COLO668 (cell line): ENCODE results near the gene ABHD13.
"Not testable (repeated sequence)": the region's sequence is repeated elsewhere in the genome, so short reads cannot be mapped to it uniquely, and the experiment has no call there.

Experiments used
- DNase-seq: peaks from one replicate; lab custom pipeline; 2025; ENCODE audit not compliant: unreplicated experiment; lab: John Stamatoyannopoulos, UW

Gene ABHD13

DNA sequence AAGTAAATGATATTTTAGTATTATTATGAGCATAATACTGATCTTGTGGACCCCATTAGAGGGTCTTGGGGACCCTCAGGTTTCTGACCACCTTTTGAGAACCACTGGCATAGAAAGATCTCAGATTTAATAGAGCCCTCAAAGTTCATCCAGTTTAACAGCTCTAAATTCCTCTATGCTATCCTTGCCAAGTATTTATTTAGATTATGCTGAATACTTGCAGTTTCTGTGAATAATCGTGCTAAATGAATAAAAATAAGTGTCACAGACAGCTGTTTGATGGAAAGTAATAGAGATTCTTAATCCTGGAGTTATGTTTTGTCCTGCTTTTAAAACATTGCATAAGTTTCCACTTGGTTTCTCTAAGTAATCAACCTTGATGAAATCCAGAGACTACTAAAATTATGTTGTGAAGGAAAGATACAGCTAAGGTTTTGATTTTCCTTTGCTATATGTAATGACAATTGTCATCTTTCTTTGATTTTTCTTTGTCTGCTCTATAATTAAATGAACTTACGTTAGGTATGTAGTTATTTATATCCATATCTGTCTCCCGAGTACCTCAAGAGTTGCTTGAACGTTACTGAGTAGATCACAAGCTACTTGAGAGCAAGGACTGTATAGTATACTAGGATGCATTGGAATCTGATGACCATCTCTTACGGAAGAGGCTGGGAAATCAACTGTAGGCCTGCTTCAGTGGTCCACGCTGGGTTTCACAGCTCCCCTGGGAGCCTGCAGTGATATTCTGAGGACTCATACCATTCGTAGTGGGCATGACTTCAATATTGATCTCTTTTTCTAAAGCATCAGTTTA, 5.7 kb downstream of the ABHD13 start:
- DNase-seq = no peak

DNA sequence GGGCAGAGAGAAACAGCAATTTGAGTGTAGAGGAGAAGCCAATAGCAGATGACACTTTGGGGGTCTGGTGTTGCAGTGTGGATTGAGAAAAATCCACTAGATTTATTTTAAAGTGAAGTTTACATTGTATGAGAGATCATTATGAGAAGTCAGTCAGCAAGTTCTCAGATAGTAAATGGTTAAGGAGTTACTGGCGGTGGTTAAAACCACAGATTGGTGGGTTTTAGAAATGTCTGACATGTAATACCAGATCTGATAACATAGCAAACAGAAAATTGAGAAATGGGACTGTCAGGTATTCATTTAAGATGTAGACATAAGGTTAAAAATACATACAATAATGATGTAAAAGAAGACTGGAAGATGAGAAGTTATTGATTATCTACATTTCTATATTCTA, 7.2 kb downstream of the ABHD13 start:
- DNase-seq = no peak

GRCh38 chr13:108226184-108226583, 8.0 kb downstream of the ABHD13 start:
- peak; percentile 35 for DNase-seq

DNA sequence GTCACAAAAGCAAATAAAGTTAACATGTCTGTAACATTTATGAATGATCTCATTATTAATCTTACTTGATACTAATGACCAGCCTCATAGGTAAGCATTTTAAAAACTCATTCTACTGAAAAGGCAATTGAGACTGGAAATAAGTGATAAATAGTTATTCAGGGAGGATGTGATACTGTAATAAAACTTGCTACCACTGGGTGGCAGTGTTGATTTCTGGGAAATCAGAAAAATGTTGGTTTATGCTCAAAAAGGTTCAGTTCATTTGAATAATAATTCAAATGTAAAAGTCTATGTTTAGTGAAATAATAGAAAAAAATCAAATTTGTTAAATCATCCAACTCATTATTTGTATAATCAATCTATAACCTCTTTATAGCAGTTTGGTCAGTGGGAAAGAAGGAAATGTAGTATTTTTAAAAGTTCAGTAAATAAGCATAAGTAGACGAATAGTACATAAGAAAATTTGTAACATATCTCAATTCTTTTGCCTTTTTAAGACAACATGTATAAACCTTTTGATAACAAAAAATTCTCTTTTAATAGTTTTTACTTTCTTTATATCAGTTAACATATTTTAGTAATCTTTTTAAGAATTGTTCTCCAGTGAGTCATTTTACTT, 9.6 kb downstream of the ABHD13 start:
- DNase-seq = peak; percentile 23

DNA sequence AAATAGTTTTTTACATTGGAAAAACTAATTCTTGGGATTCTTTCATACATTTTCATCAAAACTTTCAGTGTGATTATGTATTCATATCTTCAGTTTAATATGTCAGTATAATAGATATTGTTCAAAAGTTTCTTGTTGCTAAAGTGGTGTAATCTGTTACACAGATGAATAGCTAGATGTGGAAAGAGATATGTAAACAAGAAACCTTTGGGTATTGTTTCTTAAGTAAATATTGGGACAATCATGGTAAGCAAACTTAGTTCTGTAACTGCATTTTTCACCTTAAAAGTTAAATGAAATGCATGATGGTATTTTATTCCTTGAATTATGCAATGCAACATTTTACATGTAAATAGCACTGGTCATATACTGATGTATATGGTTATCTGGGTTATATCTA, 12.2 kb downstream of the ABHD13 start:
- DNase-seq = no peak

DNA sequence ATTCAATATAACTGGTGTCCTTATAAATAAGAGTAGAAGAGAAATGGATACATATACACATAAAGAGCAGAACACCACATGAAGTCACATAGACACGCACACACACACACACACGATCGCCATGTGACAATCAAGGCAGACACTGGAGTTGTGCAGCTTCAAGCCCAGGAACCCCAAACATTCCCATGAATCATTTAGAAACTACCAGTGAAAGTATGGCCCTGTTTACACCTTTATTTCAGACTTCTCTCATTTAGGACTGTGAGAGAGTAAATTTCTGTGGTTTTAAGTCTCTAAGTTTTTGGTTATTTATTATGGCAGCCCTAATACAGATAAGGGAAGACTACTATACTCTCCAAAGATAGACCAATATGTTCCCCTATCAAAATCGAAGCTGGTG, 31.0 kb downstream of the ABHD13 start:
- DNase-seq = no peak

DNA sequence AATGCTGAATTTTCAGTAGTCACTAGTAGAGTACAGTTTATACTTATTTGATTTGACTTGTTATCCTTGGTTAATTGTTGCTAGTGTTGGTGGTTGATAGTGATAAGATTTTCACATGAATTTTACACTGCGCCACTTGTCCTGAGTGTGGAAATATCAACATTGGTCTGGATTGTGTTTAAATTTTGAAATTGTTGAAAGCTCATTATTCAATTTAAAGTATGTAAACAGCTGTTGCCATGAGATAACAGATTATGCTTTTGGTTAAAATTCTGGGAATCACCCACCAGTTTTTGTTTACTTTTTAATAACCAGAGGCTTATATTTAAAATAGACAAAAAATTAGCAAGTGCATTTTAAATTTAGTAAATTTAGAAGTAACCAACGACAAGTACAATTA, 39.1 kb downstream of the ABHD13 start:
- no peak for DNase-seq

GRCh38 chr13:108263621-108264355, 45.6 kb downstream of the ABHD13 start:
- DNase-seq = no peak

DNA sequence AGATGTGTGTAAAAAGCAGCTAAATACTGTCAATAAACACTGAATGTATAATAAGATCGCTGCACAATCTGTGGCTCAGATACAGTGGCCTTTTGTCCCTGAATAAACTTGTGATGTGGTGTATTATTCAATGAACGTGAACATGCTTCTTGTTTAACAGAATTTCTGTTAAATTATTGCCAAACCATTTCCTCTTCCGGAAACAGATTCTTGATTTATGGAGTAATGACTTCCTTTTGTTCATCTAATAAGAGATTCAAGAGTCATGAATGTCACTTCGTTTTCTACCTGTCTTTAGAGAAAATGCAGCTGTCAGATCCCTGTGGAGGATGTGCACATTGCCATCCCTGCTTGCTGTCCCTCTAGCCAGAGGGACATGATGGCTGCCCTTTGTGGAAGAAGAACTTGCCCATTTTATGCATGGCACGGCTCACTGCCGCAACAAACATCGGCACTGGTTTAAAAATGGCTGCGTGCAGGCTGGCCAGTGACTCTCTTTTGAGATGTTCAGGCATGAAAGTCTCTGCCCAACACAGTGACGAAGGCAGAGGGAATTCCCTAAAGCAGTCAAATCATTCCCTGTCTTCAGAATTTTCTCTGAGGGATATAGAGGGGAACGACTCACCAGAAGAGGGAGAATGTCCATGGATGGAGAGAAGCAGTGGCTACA, 48.3 kb downstream of the ABHD13 start:
- no peak for DNase-seq

- no peak for DNase-seq
These were observed 49.2 kb downstream of the ABHD13 start for GRCh38 chr13:108267347-108267746.

DNA sequence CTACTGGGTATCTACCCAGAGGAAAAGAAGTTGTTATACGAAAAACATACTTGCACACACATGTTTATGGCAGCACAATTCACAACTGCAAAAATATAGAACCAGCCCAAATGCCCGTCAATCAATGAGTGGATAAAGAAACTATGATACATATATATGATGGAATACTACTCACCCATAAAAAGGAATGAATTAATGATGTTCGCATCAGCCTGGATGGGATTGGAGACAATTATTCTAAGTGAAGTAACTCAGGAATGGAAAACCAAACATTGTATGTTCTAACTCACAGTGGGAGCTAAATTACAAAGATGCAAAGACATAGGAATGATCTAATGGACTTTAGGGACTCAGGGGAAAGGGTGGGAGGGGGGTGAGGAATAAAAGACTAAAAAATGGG, 49.7 kb downstream of the ABHD13 start:
- not testable (repeated sequence) for DNase-seq

- DNase-seq = no peak
These were observed 50.4 kb downstream of the ABHD13 start for GRCh38 chr13:108268466-108269112.

DNA sequence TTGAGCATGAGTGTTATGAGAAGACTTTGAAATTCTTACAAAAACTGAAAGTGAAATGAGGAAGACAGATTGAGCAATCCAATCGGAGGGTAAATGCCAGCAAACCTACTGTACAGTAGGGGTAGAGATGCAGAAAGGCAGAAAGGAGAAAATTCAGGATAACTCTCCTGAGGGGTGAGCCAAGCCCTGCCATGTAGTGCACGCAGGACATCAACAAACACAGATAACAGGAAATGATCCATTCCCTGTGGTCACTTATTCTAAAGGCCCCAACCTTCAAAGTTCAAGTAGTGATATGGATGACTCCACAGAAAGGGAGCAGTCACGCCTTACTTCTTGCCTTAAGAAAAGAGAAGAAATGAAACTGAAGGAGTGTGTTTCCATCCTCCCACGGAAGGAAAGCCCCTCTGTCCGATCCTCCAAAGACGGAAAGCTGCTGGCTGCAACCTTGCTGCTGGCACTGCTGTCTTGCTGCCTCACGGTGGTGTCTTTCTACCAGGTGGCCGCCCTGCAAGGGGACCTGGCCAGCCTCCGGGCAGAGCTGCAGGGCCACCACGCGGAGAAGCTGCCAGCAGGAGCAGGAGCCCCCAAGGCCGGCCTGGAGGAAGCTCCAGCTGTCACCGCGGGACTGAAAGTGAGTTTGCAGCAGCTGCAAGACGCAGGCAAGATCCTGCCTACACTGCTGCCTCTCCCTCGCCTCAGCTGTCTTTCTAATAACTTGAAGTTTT, 51.6 kb downstream of the ABHD13 start, which contains the start of gene TNFSF13B:
TSS of gene TNFSF13B (plus strand) at position 118 of the 728 bp plus-strand sequence. CDS start at position 296, 178 bp downstream.
- DNase-seq = no peak

GRCh38 chr13:108270442-108270841, 52.2 kb downstream of the ABHD13 start:
- no peak for DNase-seq

DNA sequence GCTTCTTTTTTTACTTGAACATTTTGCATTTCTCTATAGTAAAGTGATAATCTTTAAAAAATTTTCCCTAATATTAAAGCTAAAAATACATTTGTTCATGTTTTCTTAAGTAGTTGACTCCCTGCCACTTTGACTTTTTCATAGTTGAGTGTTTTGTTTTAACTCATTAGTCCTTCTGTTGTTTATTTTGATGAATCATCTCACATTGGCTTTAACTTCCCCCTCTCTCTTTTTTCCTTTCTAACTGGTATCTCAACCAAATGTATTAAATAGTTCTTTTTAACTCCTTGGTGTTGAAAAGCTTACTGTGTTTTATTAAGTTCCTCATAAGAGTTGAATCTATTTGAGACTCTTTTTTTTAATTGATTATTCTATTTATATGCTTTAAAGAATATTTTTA, 54.1 kb downstream of the ABHD13 start:
- DNase-seq = no peak

DNA sequence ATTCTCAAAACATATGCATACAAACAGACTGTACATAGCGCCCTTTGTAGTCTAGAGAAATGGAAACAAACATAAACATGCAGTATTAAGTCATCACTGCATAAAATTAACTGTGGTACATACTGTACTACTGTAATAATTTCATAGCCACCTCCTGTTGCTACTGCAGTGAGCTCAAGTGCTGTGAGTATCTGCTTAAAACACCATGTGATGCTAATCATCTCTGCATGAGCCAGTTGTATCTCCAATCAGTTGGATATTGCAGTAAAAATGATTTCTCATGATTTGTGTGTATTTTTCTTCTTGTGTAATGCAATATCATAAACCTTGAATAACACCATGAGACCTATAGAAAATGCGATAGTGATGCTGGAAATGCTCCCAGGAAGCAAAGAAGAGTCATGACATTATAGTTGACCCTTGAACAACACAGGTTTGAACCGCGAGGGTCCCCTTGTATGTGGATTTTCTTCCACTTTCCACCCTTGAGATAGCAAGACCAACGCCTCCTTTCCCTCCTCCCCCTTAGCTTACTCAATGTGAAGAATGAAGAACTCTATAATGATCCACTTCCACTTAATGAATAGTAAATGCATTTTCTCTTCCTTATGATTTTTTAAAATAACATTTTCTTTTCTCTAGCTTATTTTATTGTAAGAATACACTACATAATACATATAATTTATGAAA, 55.4 kb downstream of the ABHD13 start:
- no peak for DNase-seq

GRCh38 chr13:108274718-108275117, 56.5 kb downstream of the ABHD13 start:
- no peak for DNase-seq

GRCh38 chr13:108276060-108276459, 57.9 kb downstream of the ABHD13 start:
- DNase-seq = no peak

DNA sequence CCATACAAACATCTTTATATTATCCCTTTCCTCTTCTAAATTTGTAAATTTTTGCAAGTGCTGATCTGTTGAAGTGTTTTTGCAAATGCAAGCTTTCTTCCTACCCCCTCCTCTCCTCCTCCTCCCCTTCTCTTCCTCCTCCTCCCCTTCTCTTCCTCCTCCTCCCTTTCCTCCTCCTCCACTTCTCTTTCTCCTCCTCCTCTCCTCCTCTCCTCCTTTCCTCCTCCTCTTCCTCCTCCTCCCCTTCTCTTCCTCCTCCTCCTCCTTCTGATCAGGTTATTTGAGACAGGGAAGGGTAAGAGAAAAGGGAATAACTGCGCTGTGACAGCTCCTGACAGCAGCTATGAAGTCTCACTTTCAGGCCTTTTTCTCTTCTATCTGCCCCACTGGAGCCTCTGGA, 60.3 kb downstream of the ABHD13 start:
- no peak for DNase-seq

- DNase-seq = no peak
These were observed 63.7 kb downstream of the ABHD13 start for GRCh38 chr13:108281901-108282300.
